Fibroblast of upper back skin (primary cell): ENCODE data around the gene SIPA1L2.

Experiments used
- DNase-seq: peaks from one replicate; pipeline ENCODE4 v3.0.0-alpha.2; 2013

SIPA1L2 gene

GRCh38 chr1:232587141-232588008, 42.6 kb downstream of the SIPA1L2 start:
- DNase-seq: no peak

- no peak for DNase-seq
Measured at GRCh38 chr1:232586679-232587078, 43.3 kb downstream of the SIPA1L2 start.

- no peak for DNase-seq
Measured at GRCh38 chr1:232585486-232585885, 44.4 kb downstream of the SIPA1L2 start.

GRCh38 chr1:232581932-232582331, 48.0 kb downstream of the SIPA1L2 start:
- DNase-seq: no peak
